ENCODE results near the gene SEC14L1.

The SEC14L1 gene

DNA sequence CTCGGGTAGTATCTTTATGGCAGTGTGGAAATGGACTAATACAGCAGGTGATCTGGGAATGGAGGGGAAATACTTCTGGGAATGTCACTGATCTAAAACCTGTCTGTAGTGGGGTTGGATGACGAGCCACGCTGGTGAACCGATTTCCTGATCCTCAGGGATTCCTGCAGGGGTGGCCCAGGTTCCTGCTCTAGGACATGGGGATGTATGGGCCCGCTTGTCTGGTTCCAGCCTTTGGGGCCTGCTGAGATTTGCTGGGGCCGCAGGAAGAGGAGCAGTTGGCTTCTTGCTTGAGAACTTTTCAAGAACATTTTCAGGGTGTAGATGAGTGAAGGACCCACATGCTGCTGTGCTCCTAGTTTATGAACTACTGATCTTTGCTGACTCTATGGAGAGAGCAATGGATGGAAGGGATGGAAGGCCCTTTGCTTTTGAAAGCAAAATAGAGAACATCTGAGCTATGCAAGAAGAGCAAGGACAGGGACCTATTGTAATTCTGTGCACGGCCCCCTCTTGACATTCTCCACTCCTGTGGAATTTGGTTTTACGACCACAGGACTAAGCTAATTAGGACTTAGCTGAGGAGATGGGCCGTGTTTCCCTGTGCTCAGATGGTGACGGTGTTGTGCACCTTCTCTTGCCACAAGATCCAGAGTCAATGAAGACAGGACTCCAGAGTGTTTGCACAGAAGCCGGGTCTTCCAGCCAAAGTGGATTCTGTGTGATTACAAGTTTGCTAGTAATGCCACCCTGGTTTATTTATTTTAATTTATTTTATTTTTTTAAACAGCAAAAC is 90.5 kb downstream of the SEC14L1 start:
- CTCF ChIA-PET, result interaction anchor here (1.1 kb wide), 1 partner anchor 19 kb away, joined by 3 read pairs; no protein-coding TSS in a partner anchor
- TF ChIP-seq, protein P1, sequence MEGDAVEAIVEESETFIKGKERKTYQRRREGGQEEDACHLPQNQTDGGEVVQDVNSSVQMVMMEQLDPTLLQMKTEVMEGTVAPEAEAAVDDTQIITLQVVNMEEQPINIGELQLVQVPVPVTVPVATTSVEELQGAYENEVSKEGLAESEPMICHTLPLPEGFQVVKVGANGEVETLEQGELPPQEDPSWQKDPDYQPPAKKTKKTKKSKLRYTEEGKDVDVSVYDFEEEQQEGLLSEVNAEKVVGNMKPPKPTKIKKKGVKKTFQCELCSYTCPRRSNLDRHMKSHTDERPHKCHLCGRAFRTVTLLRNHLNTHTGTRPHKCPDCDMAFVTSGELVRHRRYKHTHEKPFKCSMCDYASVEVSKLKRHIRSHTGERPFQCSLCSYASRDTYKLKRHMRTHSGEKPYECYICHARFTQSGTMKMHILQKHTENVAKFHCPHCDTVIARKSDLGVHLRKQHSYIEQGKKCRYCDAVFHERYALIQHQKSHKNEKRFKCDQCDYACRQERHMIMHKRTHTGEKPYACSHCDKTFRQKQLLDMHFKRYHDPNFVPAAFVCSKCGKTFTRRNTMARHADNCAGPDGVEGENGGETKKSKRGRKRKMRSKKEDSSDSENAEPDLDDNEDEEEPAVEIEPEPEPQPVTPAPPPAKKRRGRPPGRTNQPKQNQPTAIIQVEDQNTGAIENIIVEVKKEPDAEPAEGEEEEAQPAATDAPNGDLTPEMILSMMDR (IDR thresholded peaks at IDR 0.05; ENCODE audit: control extremely low read depth, extremely low read depth, low read depth, missing control alignments), result no peak
- no peak for DNase-seq (ENCODE audit: extremely low spot score)
- POLR2A ChIA-PET, result no interaction called here

DNA sequence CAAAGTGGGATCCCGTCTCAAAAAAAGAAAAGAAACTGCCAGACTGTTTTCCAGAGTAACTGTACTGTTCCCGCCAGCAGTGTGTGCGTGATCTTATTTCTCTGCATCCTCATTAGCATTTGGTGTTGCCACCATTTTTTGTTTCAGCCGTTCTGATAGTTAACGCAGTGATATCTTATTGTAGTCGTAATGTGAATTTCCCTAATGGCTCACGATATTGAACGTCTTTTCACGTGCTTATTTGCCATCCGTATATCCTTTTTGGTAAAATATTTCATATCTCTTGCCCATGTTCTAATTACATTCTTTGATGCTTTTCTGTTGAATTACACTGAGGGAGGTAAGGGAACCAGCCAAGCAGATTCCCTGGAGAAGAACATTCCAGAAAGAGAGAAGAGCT is 92.4 kb downstream of the SEC14L1 start:
- POLR2A ChIA-PET, result no interaction called here
- CTCF ChIA-PET, result interaction anchor here (0.9 kb wide), 1 partner anchor 9 kb away, joined by 3 read pairs; no protein-coding TSS in a partner anchor
- no peak for DNase-seq (ENCODE audit: extremely low spot score)
- TF ChIP-seq, protein P1 (IDR thresholded peaks at IDR 0.05; ENCODE audit: control extremely low read depth, extremely low read depth, low read depth, missing control alignments), result no peak

GRCh38 chr17:77233635-77234334 is 93.0 kb downstream of the SEC14L1 start:
- ChIA-PET POLR2A (no interaction called here), CTCF (interaction anchor here (0.9 to 1.9 kb wide), 5 partner anchors 10 to 166 kb away, joined by 3 to 4 read pairs (median 3); no protein-coding TSS in a partner anchor)
- peak; percentile 67 for DNase-seq (ENCODE audit: extremely low spot score)
- TF ChIP-seq, protein P1 (IDR thresholded peaks at IDR 0.05; ENCODE audit: control extremely low read depth, extremely low read depth, low read depth, missing control alignments), result no peak

DNA sequence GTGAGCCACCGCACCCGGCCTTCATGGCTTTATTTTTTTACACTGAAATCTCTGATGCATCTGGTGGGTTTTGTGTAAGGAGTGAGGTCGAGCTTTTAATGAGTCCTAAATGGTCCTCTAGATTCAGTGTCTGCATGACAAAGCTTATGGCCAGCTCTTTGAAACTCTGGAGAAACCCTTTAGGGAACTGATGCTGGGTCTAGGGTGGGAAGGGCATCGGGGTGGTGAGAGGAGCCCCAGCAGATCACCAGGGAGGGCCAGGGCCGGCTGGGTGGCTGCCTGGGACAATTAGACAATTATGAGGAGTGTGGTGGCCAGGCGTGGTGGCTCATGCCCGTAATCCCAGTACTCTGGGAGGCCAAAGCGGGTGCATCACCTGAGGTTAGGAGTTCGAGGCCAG is 93.9 kb downstream of the SEC14L1 start:
- ChIA-PET CTCF (interaction anchor here (0.9 to 2.6 kb wide), 7 partner anchors 9 to 167 kb away, joined by 3 to 9 read pairs (median 4); no protein-coding TSS in a partner anchor), POLR2A (interaction anchor here (0.8 kb wide), 1 partner anchor 144 kb away, joined by 3 read pairs; no protein-coding TSS in a partner anchor)
- TF ChIP-seq, protein P1 (IDR thresholded peaks at IDR 0.05; ENCODE audit: control extremely low read depth, extremely low read depth, low read depth, missing control alignments), result no peak
- DNase-seq (ENCODE audit: extremely low spot score), result no peak

- POLR2A ChIA-PET, result interaction anchor here (0.6 to 0.8 kb wide), 2 partner anchors 145 to 1495 kb away, joined by 3 to 5 read pairs; no protein-coding TSS in a partner anchor
- TF ChIP-seq, protein P1 (IDR thresholded peaks at IDR 0.05; ENCODE audit: control extremely low read depth, extremely low read depth, low read depth, missing control alignments), result no peak
- DNase-seq (ENCODE audit: extremely low spot score), result peak; percentile 51
- CTCF ChIA-PET, result interaction anchor here (0.9 to 2.6 kb wide), 6 partner anchors 9 to 150 kb away, joined by 3 to 10 read pairs (median 5); no protein-coding TSS in a partner anchor
Measured at GRCh38 chr17:77235370-77235941, 94.7 kb downstream of the SEC14L1 start.
